Osteoblast (primary cell): ENCODE measurements around the gene NMS. TPM values are rescaled to one million over a fixed set of nuclear protein-coding genes. Genes with fewer than 3 reads are reported as not detected.
"Not testable (repeated sequence)": the region's sequence is repeated elsewhere in the genome, so short reads cannot be mapped to it uniquely, and the experiment has no call there.

Source experiments
- DNase-seq: peaks from one replicate; pipeline ENCODE4 v3.0.0; 2011; ENCODE audit warnings: low spot score, mixed read lengths; ENCODE audit not compliant: insufficient read length; ENCODE audit errors: missing footprints
- H2AFZ ChIP-seq: 2 replicates; pipeline ENCODE4 v1.6.0; 2011; ENCODE audit warnings: mild to moderate bottlenecking, low read length
- H3K27ac ChIP-seq: 2 replicates; pipeline ENCODE4 v1.5.1; 2011; ENCODE audit warnings: mild to moderate bottlenecking, low read depth, low read length, moderate library complexity
- H3K27me3 ChIP-seq: 2 replicates; pipeline ENCODE4 v1.6.0; 2012; ENCODE audit warnings: mild to moderate bottlenecking, control low read depth, inconsistent platforms, low read length, moderate library complexity; ENCODE audit not compliant: insufficient read depth
- H3K36me3 ChIP-seq: 2 replicates; pipeline ENCODE4 v1.5.1; 2011; ENCODE audit warnings: mild to moderate bottlenecking, low read length, control low read depth, moderate library complexity; ENCODE audit not compliant: insufficient read depth
- H3K4me1 ChIP-seq: 2 replicates; pipeline ENCODE4 v1.5.1; 2011; ENCODE audit warnings: mild to moderate bottlenecking, low read length, control low read depth, moderate library complexity; ENCODE audit not compliant: insufficient read depth
- H3K4me2 ChIP-seq: 2 replicates; pipeline ENCODE4 v1.6.0; 2011; ENCODE audit warnings: mild to moderate bottlenecking, low read length; ENCODE audit not compliant: insufficient read depth
- H3K4me3 ChIP-seq: fragments of 200-600 bp; sonication (generic); 3 replicates; pipeline ENCODE4 v1.5.1; 2012; ENCODE audit warnings: mild to moderate bottlenecking, low read length, inconsistent platforms; ENCODE audit not compliant: insufficient read depth
- H3K79me2 ChIP-seq: 2 replicates; pipeline ENCODE4 v1.6.0; 2012; ENCODE audit warnings: mild to moderate bottlenecking, low read length, control low read depth, inconsistent platforms; ENCODE audit not compliant: insufficient read depth
- H3K9me3 ChIP-seq: 2 replicates; pipeline ENCODE4 v1.5.1; 2011; ENCODE audit warnings: low read depth, low read length, control low read depth
- H4K20me1 ChIP-seq: 2 replicates; pipeline ENCODE4 v1.6.0; 2012; ENCODE audit warnings: mild to moderate bottlenecking, low read length, control low read depth; ENCODE audit not compliant: insufficient read depth
- CTCF ChIP-seq: IDR thresholded peaks from 2 replicates; pipeline ENCODE4 v1.5.1; 2011; ENCODE audit warnings: mild to moderate bottlenecking, low read depth, low read length, moderate library complexity; ENCODE audit errors: extremely low read depth
- total RNA-seq: library from RNA; depleted of rRNA; stranded (reverse); fragments of >200 nt; gene quantifications from 2 replicates; pipeline ENCODE4 v1.2.3, GENCODE V29; 2012

The NMS gene
- total RNA-seq, 1 donor: not detected

- Histone ChIP-seq H3K79me2 (no peaks in the 10 kb centered on the region), H3K4me1 (no peaks in the 10 kb centered on the region), H3K27me3 (no peaks in the 10 kb centered on the region), H3K9me3 (no peaks in the 10 kb centered on the region), H3K27ac (no peak overlapping the region), H3K36me3 (no peaks in the 10 kb centered on the region), H4K20me1 (no peaks in the 10 kb centered on the region), H3K4me3 (no peak overlapping the region), H3K4me2 (no peak overlapping the region), H2AFZ (no peak overlapping the region)
- no peak for TF ChIP-seq CTCF
- no peak for DNase-seq
Observed at GRCh38 chr2:100451092-100451491, 19.2 kb upstream of the NMS start.

GRCh38 chr2:100451734-100452133 is 18.5 kb upstream of the NMS start:
- no peak for TF ChIP-seq CTCF
- no peak for DNase-seq
- Histone ChIP-seq H4K20me1 (no peaks in the 10 kb centered on the region), H3K79me2 (no peaks in the 10 kb centered on the region), H2AFZ (no peak overlapping the region), H3K4me1 (no peaks in the 10 kb centered on the region), H3K36me3 (no peaks in the 10 kb centered on the region), H3K9me3 (no peaks in the 10 kb centered on the region), H3K4me3 (no peak overlapping the region), H3K4me2 (no peak overlapping the region), H3K27me3 (no peaks in the 10 kb centered on the region), H3K27ac (no peak overlapping the region)

GRCh38 chr2:100453853-100454252 is 16.4 kb upstream of the NMS start:
- no peak for DNase-seq
- Histone ChIP-seq H3K4me3 (no peak overlapping the region), H3K27ac (no peak overlapping the region), H3K36me3 (no peaks in the 10 kb centered on the region), H4K20me1 (no peaks in the 10 kb centered on the region), H2AFZ (no peak overlapping the region), H3K4me2 (no peak overlapping the region), H3K27me3 (no peaks in the 10 kb centered on the region), H3K9me3 (peaks cover 2% of the 10 kb centered on the region), H3K4me1 (no peaks in the 10 kb centered on the region), H3K79me2 (no peaks in the 10 kb centered on the region)
- TF ChIP-seq CTCF: no peak

GRCh38 chr2:100456357-100456756 is 13.9 kb upstream of the NMS start:
- not testable (repeated sequence) for DNase-seq, H3K27me3 ChIP-seq, H3K79me2 ChIP-seq, H3K9me3 ChIP-seq, H3K4me1 ChIP-seq, H3K27ac ChIP-seq, H3K4me3 ChIP-seq, H3K36me3 ChIP-seq, H3K4me2 ChIP-seq, H2AFZ ChIP-seq, H4K20me1 ChIP-seq
